DMS53 treated with DMSO at 0.1 percent for 48 hours (cell line): ENCODE measurements around the gene SLC39A9.
"Not testable (repeated sequence)": the region's sequence is repeated elsewhere in the genome, so short reads cannot be mapped to it uniquely, and the experiment has no call there.

Source experiments
- DNase-seq: peaks from one replicate; lab custom pipeline; 2025; ENCODE audit not compliant: unreplicated experiment; lab: John Stamatoyannopoulos, UW

Gene SLC39A9

GRCh38 chr14:69475194-69475818 is 76.8 kb downstream of the SLC39A9 start:
- no peak for DNase-seq

DNA sequence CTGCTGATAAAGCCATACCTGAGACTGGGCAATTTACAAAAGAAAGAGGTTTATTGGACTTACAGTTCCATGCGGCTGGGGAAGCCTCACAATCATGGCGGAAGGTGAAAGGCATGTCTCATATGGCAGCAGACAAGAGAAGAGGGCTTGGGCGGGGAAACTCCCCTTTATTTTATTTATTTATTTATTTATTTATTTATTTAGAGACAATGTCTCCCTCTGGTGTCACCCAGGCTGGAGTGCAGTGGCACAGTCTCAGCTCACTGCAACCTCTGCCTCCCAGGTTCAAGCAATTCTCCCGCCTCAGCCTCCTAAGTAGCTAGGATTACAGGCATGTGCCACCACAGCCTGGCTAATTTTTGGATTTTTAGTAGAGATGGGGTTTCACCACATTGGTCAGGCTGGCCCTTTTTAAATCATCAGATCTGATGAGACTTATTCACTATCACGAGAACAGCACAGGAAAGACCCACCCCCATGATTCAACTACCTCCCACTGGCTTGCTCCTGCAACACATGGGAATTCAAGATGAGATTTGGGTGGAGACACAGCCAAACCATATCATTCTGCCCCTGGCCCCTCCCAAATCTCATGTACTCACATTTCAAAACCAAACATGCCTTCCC is 78.4 kb downstream of the SLC39A9 start:
- not testable (repeated sequence) for DNase-seq

- DNase-seq = not testable (repeated sequence)
These were observed 79.6 kb downstream of the SLC39A9 start for GRCh38 chr14:69478055-69478454.

GRCh38 chr14:69479696-69480095 is 81.2 kb downstream of the SLC39A9 start:
- no peak for DNase-seq

- no peak for DNase-seq
These were observed 81.6 kb downstream of the SLC39A9 start for GRCh38 chr14:69480136-69480535.

DNA sequence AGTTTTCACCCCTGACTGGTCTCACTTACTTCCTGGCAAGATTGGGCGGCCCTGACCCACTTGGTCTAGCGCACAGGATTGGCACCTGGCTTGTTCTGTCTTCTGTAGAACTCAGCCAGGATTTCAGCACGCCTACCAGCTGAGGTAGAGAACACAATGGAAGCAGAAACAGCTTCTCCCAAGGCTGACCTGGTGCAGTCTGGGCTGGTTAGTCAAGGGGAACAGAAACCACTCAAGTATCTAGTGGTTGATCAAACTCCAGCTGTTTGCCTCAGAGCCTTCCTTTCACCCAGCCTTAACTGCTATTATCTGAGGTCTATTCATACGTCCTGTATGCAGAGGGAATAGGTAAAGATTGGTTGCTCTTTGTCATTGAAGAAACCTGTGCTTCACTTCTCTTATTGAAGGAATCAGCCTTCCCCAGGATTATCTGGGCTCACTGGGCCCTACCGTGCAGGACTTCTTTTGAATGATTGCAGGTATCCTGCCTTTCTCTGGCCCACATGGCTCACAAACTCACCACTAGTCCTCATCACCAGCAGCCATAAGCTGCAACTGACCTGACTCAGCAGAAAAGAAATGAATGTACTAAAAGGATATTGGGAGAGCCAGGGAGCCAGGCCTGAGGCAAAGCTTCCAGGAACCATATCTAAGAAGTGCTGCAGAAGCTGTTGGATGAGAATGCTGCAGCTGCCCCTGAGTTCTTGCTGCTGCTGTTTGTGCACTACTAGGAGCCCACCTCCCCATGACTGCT is 83.5 kb downstream of the SLC39A9 start:
- no peak for DNase-seq

DNA sequence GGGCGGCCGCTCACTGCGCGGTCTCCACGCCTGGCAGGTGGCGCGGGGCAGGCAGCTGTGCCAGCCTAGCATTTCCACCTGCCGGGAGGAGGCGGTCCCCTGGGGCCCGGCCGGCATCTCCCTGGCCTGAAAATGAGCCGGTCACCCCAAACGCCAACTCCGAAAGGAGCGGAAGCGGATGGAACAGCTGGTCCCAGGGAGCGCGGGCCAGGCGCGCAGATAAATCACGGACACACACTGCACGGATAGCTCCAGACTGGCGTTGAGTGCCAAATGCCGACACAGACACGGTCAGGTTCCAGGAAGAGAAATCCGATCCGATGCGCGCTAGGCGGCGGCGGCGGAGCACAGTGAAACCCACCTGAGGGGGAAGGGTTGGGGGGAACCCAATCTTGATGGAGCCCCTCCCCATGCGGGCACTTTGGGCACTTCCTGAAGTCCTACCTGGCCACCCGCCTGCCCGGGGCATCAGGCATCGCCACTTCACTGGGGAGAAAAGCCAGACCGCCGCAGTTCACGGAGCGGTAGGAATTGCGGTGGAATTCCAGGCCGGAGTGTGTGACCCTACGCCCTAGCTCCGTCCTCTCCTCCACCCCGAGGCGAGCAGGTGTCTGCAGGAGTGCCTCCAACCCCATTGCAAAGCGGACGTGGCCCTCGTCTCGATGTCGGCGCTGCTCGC is 85.4 kb downstream of the SLC39A9 start:
- peak; percentile 24 for DNase-seq

DNA sequence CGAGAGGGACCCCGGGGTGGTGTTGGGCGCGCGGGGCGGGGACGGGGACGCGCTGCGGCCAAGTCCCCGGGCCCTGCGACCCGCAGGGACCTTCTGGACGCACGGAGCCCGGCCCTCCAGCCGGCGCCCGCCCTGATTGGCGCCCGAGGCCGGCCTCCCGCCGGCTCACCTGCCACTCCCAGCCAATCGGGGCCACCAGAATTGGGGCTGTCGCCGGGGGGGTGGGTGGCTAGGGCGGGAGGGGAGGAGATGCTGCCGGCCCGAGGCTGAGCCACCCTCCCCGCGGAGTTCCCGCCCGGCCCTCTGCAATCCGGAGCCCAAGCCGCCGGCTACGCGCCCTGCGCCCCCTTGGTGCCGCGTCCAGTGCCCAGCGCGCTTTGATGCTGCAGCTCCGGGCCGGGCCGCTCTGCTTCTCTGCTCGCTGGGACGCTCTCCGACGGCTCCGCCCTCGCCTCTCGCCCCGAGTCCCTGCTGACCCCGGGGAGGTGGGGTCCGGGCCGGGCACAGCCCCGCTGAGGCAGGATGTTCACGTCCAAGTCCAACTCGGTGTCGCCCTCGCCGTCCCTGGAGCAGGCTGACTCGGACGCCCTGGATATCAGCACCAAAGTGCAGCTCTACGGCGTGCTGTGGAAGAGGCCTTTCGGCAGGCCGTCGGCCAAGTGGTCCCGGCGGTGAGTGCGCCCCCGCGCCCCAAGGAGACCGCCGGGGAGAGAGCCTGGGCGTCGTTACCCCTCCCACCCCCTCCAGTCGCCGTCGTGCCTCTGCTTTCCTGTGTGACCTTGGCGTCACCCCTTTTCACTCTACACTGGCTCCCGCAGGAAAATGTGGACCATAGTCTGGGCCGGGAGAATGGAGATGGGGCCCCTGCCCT is 86.2 kb downstream of the SLC39A9 start, which contains the start of gene PLEKHD1:
Gene PLEKHD1 (plus strand): TSS at position 285 of the 871 bp plus-strand sequence. CDS start 238 bp downstream, at position 523.
- DNase-seq = peak; percentile 23

- no peak for DNase-seq
These were observed 86.8 kb downstream of the SLC39A9 start for GRCh38 chr14:69485315-69485660.

DNA sequence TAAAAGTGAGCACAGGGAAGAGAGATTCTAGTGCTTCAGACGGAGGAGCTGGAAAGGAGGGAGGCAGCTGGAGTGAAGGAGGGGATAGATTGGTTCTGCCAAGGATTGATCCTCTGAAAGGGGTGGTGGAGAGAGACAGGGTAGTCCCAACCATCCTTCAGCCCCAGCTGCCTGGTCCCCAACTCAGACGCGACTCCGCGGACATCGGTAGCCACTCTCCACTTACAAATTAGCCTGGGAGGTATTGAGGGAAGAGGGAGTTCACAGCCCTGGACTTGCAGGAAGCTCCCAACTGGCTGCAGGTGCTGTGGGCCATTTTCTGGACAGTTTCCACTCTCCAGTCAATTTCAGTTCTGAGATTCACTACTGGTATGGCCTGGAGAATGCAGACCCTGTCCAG is 87.2 kb downstream of the SLC39A9 start:
- no peak for DNase-seq

DNA sequence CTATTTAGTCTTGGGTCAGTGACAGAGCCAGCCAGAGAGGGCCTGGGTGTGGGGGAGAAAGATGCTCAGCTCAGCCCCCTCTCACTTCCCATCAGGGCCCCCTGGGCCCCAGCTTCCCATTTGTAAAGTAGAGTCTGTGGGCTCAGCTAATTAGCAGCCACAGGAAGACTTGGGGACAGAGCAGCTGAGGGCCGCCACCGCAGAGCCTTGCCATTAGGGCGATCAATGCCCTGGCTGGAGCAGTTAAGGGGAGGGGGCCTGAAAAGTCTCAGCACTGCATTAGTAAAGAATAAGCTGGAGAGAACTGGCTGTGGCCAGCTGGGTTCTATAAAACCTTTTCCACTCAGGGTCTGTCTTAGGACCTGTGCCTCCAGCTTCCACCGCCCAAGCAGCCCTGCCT is 88.7 kb downstream of the SLC39A9 start:
- no peak for DNase-seq

GRCh38 chr14:69487771-69488170 is 89.3 kb downstream of the SLC39A9 start:
- no peak for DNase-seq

GRCh38 chr14:69489495-69489894 is 91.0 kb downstream of the SLC39A9 start:
- no peak for DNase-seq

- no peak for DNase-seq
These were observed 91.9 kb downstream of the SLC39A9 start for GRCh38 chr14:69490219-69490918.

GRCh38 chr14:69491193-69491592 is 92.7 kb downstream of the SLC39A9 start:
- DNase-seq = no peak

DNA sequence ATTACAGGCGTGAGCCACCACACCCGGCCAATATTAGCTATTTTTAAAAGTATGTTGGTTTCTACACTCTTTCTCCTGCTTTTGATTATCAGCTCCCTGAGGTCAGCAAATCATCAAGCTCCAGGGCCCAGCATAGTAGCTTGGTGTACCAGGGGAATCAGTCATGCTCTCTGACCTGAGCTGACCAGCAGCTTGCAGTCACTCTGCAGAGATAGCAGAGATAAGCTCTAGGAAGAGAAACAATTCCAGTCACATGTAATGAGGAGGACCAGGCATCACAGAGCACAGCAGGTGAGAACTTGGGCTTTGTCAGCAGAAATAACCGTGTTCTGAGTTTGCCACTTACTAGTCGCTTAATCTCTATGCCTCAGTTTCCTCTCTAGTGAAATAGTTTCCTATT is 94.5 kb downstream of the SLC39A9 start:
- no peak for DNase-seq

- no peak for DNase-seq
These were observed 95.3 kb downstream of the SLC39A9 start for GRCh38 chr14:69493791-69494190.

DNA sequence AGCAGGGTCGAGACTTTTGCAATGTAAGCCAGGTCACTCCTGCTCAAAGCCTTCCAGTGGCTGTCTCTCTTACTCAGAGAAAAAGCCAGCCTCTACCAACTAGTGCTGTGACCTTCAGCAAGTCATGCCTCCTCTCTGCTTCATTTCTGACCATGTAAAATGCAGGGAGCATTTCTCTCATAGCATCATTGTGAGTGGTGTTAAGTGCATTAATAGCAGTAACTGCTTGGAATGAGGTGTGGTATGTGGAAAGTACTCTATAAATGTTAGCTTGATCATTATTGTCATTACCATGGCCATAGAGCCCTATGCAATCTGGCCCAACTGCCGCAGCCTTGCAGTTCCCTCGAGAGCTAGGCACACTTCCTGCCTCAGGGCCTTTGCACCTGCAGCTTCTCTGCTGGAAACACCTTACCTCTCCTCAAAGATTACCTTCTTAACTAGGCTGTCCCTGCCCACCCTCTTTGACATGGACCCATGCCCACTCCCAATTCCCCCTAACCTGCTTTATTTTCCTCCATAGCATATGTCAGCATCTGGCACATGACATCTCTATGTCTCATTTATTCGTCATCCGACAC is 96.9 kb downstream of the SLC39A9 start:
- DNase-seq = no peak

DNA sequence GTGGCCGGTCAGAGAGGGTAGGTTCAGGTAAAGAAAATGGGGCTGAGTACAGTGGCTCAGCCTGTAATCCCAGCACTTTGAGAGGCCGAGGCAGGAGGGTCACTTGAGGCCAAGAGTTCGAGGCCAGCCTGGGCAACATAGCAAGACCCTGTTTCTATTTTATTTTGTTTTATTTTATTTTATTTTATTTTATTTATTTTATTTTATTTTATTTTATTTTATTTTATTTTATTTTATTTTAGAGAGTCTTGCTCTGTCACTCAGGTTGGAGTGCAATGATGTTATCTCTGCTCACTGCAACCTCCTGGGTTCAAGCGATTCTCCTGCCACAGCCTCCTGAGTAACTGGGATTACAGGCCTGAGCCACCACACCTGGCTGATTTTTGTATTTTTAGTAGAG is 99.4 kb downstream of the SLC39A9 start:
- DNase-seq = not testable (repeated sequence)

DNA sequence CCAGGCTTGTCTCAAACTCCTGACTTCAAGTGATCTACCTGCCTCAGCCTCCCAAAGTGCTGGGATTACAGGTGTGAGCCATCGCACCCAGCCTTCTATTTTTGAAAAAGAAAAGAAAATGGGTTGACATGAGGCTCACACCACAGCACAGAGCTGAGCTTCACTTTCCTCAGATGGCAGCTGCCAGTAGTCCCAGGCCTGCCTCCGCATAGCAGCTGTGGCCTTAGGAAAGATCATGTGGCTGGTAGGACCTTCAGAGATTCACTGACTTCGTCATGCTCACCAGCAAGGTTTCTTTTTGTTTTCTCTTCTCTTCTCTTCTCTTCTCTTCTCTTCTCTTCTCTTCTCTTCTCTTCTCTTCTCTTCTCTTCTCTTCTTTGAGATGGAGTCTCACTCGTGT is 99.8 kb downstream of the SLC39A9 start:
- DNase-seq = not testable (repeated sequence)
